Activated naive CD4-positive, alpha-beta T cell treated with anti-CD3 and anti-CD28 coated beads, Interleukin-2, amount 50 U/mL, for 72 hours (primary cell): ENCODE results near the gene PKDREJ. TPM values are rescaled to one million over a fixed set of nuclear protein-coding genes. Genes with fewer than 3 reads are reported as not detected.
A peak's percentile ranks its signal among the peaks of the same experiment; 100 is the strongest.

Experiments used
- ATAC-seq, 2 donors: fragments of 150-1000 bp; cut with Tn5 transposase; 2 replicates each; pipeline ENCODE4 v1.10.0; 2021; ENCODE audit warnings: mild to moderate bottlenecking in 2 of 2, moderate library complexity in 2 of 2
- DNase-seq, 2 donors: peaks; one replicate each; pipeline ENCODE4 v3.0.0; 2021 to 2022; ENCODE audit warnings: low spot score in 2 of 2
- H3K27ac Mint-ChIP-seq, 2 donors: one replicate each; pipeline ENCODE4 v1.8.0; 2022; ENCODE audit warnings: mild to moderate bottlenecking in 2 of 2, mixed read lengths in 2 of 2
- H3K36me3 Mint-ChIP-seq, 2 donors: one replicate each; pipeline ENCODE4 v1.8.0; 2022; ENCODE audit warnings: mixed read lengths in 2 of 2
- H3K9me3 Mint-ChIP-seq, 2 donors: one replicate each; pipeline ENCODE4 v1.8.0; 2022; ENCODE audit warnings: mixed read lengths in 2 of 2
- total RNA-seq, 2 donors: library from RNA; stranded (reverse); gene quantifications; one replicate each; pipeline ENCODE4 v1.2.3, GENCODE V29; 2022

PKDREJ gene
- total RNA-seq, 2 donors from 2014 or later = 0.04 TPM; not detected in 1

GRCh38 chr22:46233231-46233630, 29.9 kb downstream of the PKDREJ start:
- ATAC-seq (peak in 1 of 2 donors; percentile 40), DNase-seq (no peak)
- Mint-ChIP-seq H3K36me3 (no peaks in the 10 kb centered on the region), H3K27ac (no peak overlapping the region), H3K9me3 (no peaks in the 10 kb centered on the region)

GRCh38 chr22:46230262-46230901, 32.8 kb downstream of the PKDREJ start:
- DNase-seq (no peak), ATAC-seq (no peak)
- H3K27ac Mint-ChIP-seq = no peak overlapping the region
- no peaks in the 10 kb centered on the region for H3K36me3 Mint-ChIP-seq
- no peaks in the 10 kb centered on the region for H3K9me3 Mint-ChIP-seq

- Mint-ChIP-seq H3K36me3 (no peaks in the 10 kb centered on the region), H3K27ac (no peak overlapping the region), H3K9me3 (no peaks in the 10 kb centered on the region)
- DNase-seq (no peak), ATAC-seq (no peak)
Measured at GRCh38 chr22:46229701-46230100, 33.4 kb downstream of the PKDREJ start.

GRCh38 chr22:46226577-46226976, 36.6 kb downstream of the PKDREJ start:
- H3K27ac Mint-ChIP-seq = no peak overlapping the region
- H3K36me3 Mint-ChIP-seq = no peaks in the 10 kb centered on the region
- no peaks in the 10 kb centered on the region for H3K9me3 Mint-ChIP-seq
- DNase-seq (no peak), ATAC-seq (no peak)

GRCh38 chr22:46225631-46226030, 37.5 kb downstream of the PKDREJ start:
- DNase-seq = no peak
- H3K9me3 Mint-ChIP-seq = no peaks in the 10 kb centered on the region
- peaks cover 0 to 8% of the 10 kb centered on the region in 2 donors for H3K36me3 Mint-ChIP-seq
- H3K27ac Mint-ChIP-seq = no peak overlapping the region
- no peak for ATAC-seq

GRCh38 chr22:46224898-46225290, 38.2 kb downstream of the PKDREJ start:
- no peak for ATAC-seq
- Mint-ChIP-seq H3K27ac (peak overlapping the region in 1 of 2 donors; percentile 53), H3K9me3 (no peaks in the 10 kb centered on the region), H3K36me3 (peaks cover 0 to 8% of the 10 kb centered on the region in 2 donors)
- no peak for DNase-seq

- Mint-ChIP-seq H3K36me3 (peaks cover 6 to 13% of the 10 kb centered on the region in 2 donors), H3K27ac (no peak overlapping the region), H3K9me3 (no peaks in the 10 kb centered on the region)
- no peak for ATAC-seq
- DNase-seq = no peak
Measured at GRCh38 chr22:46224044-46224897, 38.9 kb downstream of the PKDREJ start.

GRCh38 chr22:46220921-46221320, 42.2 kb downstream of the PKDREJ start:
- Mint-ChIP-seq H3K27ac (peak overlapping the region; percentile 20 to 52), H3K9me3 (no peaks in the 10 kb centered on the region), H3K36me3 (peaks cover 7 to 14% of the 10 kb centered on the region in 2 donors)
- DNase-seq (peak in 1 of 2 donors; percentile 9), ATAC-seq (peak in 1 of 2 donors; percentile 76)

GRCh38 chr22:46219636-46220035, 43.5 kb downstream of the PKDREJ start:
- H3K9me3 Mint-ChIP-seq = no peaks in the 10 kb centered on the region
- ATAC-seq (peak in 1 of 2 donors; percentile 20), DNase-seq (no peak)
- peaks cover 7 to 14% of the 10 kb centered on the region in 2 donors for H3K36me3 Mint-ChIP-seq
- H3K27ac Mint-ChIP-seq = peak overlapping the region; percentile 10 to 33

- ATAC-seq (no peak), DNase-seq (no peak)
- peaks cover under 1 to 4% of the 10 kb centered on the region in 2 donors for H3K9me3 Mint-ChIP-seq
- peaks cover 21 to 25% of the 10 kb centered on the region in 2 donors for H3K36me3 Mint-ChIP-seq
- H3K27ac Mint-ChIP-seq = no peak overlapping the region
Measured at GRCh38 chr22:46214616-46215015, 48.5 kb downstream of the PKDREJ start.

GRCh38 chr22:46214149-46214548, 49.0 kb downstream of the PKDREJ start:
- no peak overlapping the region for H3K27ac Mint-ChIP-seq
- peaks cover 5 to 9% of the 10 kb centered on the region in 2 donors for H3K9me3 Mint-ChIP-seq
- DNase-seq (no peak), ATAC-seq (no peak)
- peaks cover 21 to 26% of the 10 kb centered on the region in 2 donors for H3K36me3 Mint-ChIP-seq

GRCh38 chr22:46213052-46213451, 50.1 kb downstream of the PKDREJ start:
- Mint-ChIP-seq H3K27ac (no peak overlapping the region), H3K9me3 (peaks cover 12 to 16% of the 10 kb centered on the region in 2 donors), H3K36me3 (peaks cover 30 to 35% of the 10 kb centered on the region in 2 donors)
- DNase-seq = peak in 1 of 2 donors; percentile 15
- ATAC-seq = peak; percentile 90 to 97

GRCh38 chr22:46212195-46212594, 50.9 kb downstream of the PKDREJ start:
- H3K27ac Mint-ChIP-seq = peak overlapping the region in 1 of 2 donors; percentile 15
- H3K9me3 Mint-ChIP-seq = peaks cover 12 to 16% of the 10 kb centered on the region in 2 donors
- peaks cover 30 to 35% of the 10 kb centered on the region in 2 donors for H3K36me3 Mint-ChIP-seq
- DNase-seq = no peak
- ATAC-seq = peak; percentile 65

GRCh38 chr22:46209262-46209661, 53.9 kb downstream of the PKDREJ start:
- Mint-ChIP-seq H3K27ac (no peak overlapping the region), H3K9me3 (peaks cover 12 to 16% of the 10 kb centered on the region in 2 donors), H3K36me3 (peaks cover 30 to 35% of the 10 kb centered on the region in 2 donors)
- ATAC-seq = no peak
- no peak for DNase-seq
